Mesodermal cell (in vitro differentiated cells): ENCODE measurements around the gene MCUR1.

Experiments used
- H3K27ac ChIP-seq: 2 replicates; pipeline ENCODE4 v1.7.0; 2013; ENCODE audit warnings: mild to moderate bottlenecking, low read depth, low read length, moderate library complexity; ENCODE audit not compliant: severe bottlenecking
- H3K36me3 ChIP-seq: 2 replicates; pipeline ENCODE4 v1.7.1; 2013; ENCODE audit warnings: mild to moderate bottlenecking, low read length, moderate library complexity; ENCODE audit not compliant: control insufficient read depth, insufficient read depth
- H3K4me1 ChIP-seq: one replicate; pipeline ENCODE4 v1.7.1; 2013; ENCODE audit warnings: mild to moderate bottlenecking, low read length; ENCODE audit not compliant: insufficient read depth, control insufficient read depth, poor library complexity, severe bottlenecking
- H3K4me3 ChIP-seq: 2 replicates; pipeline ENCODE4 v1.7.0; 2013; ENCODE audit warnings: low read length, control low read depth, mild to moderate bottlenecking; ENCODE audit not compliant: insufficient read depth, poor library complexity, severe bottlenecking; ENCODE audit errors: extremely low read depth
- H3K9me3 ChIP-seq: 2 replicates; pipeline ENCODE4 v1.7.1; 2013; ENCODE audit warnings: mild to moderate bottlenecking, low read length, moderate library complexity; ENCODE audit not compliant: control insufficient read depth
- WGBS, 2 experiments: methylation state at CpG; one replicate each; pipeline ENCODE4 v1.1.5; 2013; ENCODE audit warnings: missing lambda C conversion rate in 2 of 2; ENCODE audit not compliant: insufficient coverage in 2 of 2; 5-methylcytosine and 5-hydroxymethylcytosine counted together

The MCUR1 gene

GRCh38 chr6:13763740-13764381 is 50.5 kb downstream of the MCUR1 start:
- Histone ChIP-seq H3K36me3 (no peaks in the 10 kb centered on the region), H3K27ac (no peak overlapping the region), H3K9me3 (no peaks in the 10 kb centered on the region), H3K4me1 (peaks cover 21% of the 10 kb centered on the region), H3K4me3 (no peak overlapping the region)
- WGBS, 2 experiments = 98 to 100% methylated on average over 2 to 4 of the region's 5 CpGs

GRCh38 chr6:13762611-13763441 is 51.5 kb downstream of the MCUR1 start:
- Histone ChIP-seq H3K9me3 (no peaks in the 10 kb centered on the region), H3K4me1 (peaks cover 21% of the 10 kb centered on the region), H3K27ac (no peak overlapping the region), H3K4me3 (no peak overlapping the region), H3K36me3 (no peaks in the 10 kb centered on the region)
- WGBS, 2 experiments = 91 to 95% methylated on average over 5 to 6 of the region's 6 CpGs

- WGBS, 2 experiments = 88 to 92% methylated on average over 2 of the region's 6 CpGs
- Histone ChIP-seq H3K36me3 (no peaks in the 10 kb centered on the region), H3K9me3 (no peaks in the 10 kb centered on the region), H3K27ac (no peak overlapping the region), H3K4me1 (peaks cover 9% of the 10 kb centered on the region), H3K4me3 (no peak overlapping the region)
Observed at GRCh38 chr6:13761361-13762036, 52.9 kb downstream of the MCUR1 start.

- Histone ChIP-seq H3K36me3 (no peaks in the 10 kb centered on the region), H3K9me3 (no peaks in the 10 kb centered on the region), H3K27ac (no peak overlapping the region), H3K4me3 (no peak overlapping the region), H3K4me1 (no peaks in the 10 kb centered on the region)
- WGBS, 2 experiments = 90 to 92% methylated on average over 9 to 11 of the region's 11 CpGs
Observed at GRCh38 chr6:13760307-13761304, 53.8 kb downstream of the MCUR1 start.

- H3K4me3 ChIP-seq = no peak overlapping the region
- no peaks in the 10 kb centered on the region for H3K9me3 ChIP-seq
- H3K27ac ChIP-seq = no peak overlapping the region
- 90 to 97% methylated on average over 4 to 5 of the region's 6 CpGs for WGBS, 2 experiments
- H3K36me3 ChIP-seq = no peaks in the 10 kb centered on the region
- no peaks in the 10 kb centered on the region for H3K4me1 ChIP-seq
Observed at GRCh38 chr6:13759025-13759424, 55.3 kb downstream of the MCUR1 start.

GRCh38 chr6:13754644-13755043 is 59.7 kb downstream of the MCUR1 start:
- Histone ChIP-seq H3K36me3 (no peaks in the 10 kb centered on the region), H3K4me3 (no peak overlapping the region), H3K4me1 (no peaks in the 10 kb centered on the region), H3K27ac (no peak overlapping the region), H3K9me3 (no peaks in the 10 kb centered on the region)
- WGBS, 2 experiments = 100% methylated on average over 1 of the region's 2 CpGs

GRCh38 chr6:13743736-13744127 is 70.6 kb downstream of the MCUR1 start:
- Histone ChIP-seq H3K9me3 (no peaks in the 10 kb centered on the region), H3K36me3 (no peaks in the 10 kb centered on the region), H3K27ac (no peak overlapping the region), H3K4me3 (no peak overlapping the region), H3K4me1 (no peaks in the 10 kb centered on the region)
- WGBS, 2 experiments = 87 to 94% methylated on average over 5 to 7 of the region's 7 CpGs

GRCh38 chr6:13742961-13743735 is 71.2 kb downstream of the MCUR1 start:
- no peaks in the 10 kb centered on the region for H3K9me3 ChIP-seq
- H3K27ac ChIP-seq = no peak overlapping the region
- no peaks in the 10 kb centered on the region for H3K36me3 ChIP-seq
- H3K4me1 ChIP-seq = no peaks in the 10 kb centered on the region
- no peak overlapping the region for H3K4me3 ChIP-seq
- 94% methylated on average over 47 to 55 of the region's 56 CpGs for WGBS, 2 experiments

- 83 to 100% methylated on average over 2 of the region's 4 CpGs for WGBS, 2 experiments
- Histone ChIP-seq H3K9me3 (no peaks in the 10 kb centered on the region), H3K27ac (no peak overlapping the region), H3K4me3 (no peak overlapping the region), H3K36me3 (no peaks in the 10 kb centered on the region), H3K4me1 (no peaks in the 10 kb centered on the region)
Observed at GRCh38 chr6:13741365-13741764, 73.0 kb downstream of the MCUR1 start.
